WTC11 (cell line): ENCODE measurements around the gene AMD1. TPM values are rescaled to one million over a fixed set of nuclear protein-coding genes. Genes with fewer than 3 reads are reported as not detected.

Experiments used
- ATAC-seq: fragments of 200-7000 bp; cut with Tn5 transposase; 2 replicates; pipeline ENCODE4 v1.10.0; 2021; ENCODE audit warnings: mild to moderate bottlenecking, moderate library complexity
- CTCF ChIA-PET: fragments of 300-600 bp; sonication (Branson Sonifier 250); formaldehyde crosslinking; loops from one replicate; lab custom pipeline; 2021; ENCODE audit warnings: antibody characterized with exemption; lab: Charles Lee
- POLR2A ChIA-PET: fragments of 350-600 bp; sonication (Branson Sonifier 250); formaldehyde crosslinking; loops from one replicate; lab custom pipeline; 2021; ENCODE audit warnings: antibody characterized with exemption; lab: Charles Lee
- DNase-seq: peaks from one replicate; pipeline ENCODE4 v3.0.0; 2021; ENCODE audit warnings: low spot score
- H3K27ac Mint-ChIP-seq: 2 replicates; pipeline ENCODE4 v1.8.0; 2021; ENCODE audit warnings: mixed read lengths
- H3K27me3 Mint-ChIP-seq: 2 replicates; pipeline ENCODE4 v1.8.0; 2021; ENCODE audit warnings: low read depth, mild to moderate bottlenecking, moderate library complexity, mixed read lengths
- H3K36me3 Mint-ChIP-seq: 2 replicates; pipeline ENCODE4 v1.8.0; 2021; ENCODE audit warnings: mixed read lengths
- H3K4me1 Mint-ChIP-seq: 2 replicates; pipeline ENCODE4 v1.8.0; 2022; ENCODE audit warnings: mixed read lengths
- H3K4me3 Mint-ChIP-seq: 2 replicates; pipeline ENCODE4 v1.8.0; 2021; ENCODE audit warnings: mild to moderate bottlenecking, moderate library complexity, mixed read lengths
- H3K9me3 Mint-ChIP-seq: 2 replicates; pipeline ENCODE4 v1.8.0; 2021; ENCODE audit warnings: mixed read lengths
- ESRRA ChIP-seq: sonication (generic); formaldehyde crosslinking; IDR thresholded peaks from 2 replicates; pipeline ENCODE4 v1.8.1; 2022; ENCODE audit warnings: mild to moderate bottlenecking, missing genetic modification reagents, borderline replicate concordance
- FOXP1 ChIP-seq: sonication (generic); formaldehyde crosslinking; IDR thresholded peaks from 2 replicates; pipeline ENCODE4 v1.8.0; 2022; ENCODE audit warnings: missing genetic modification reagents, mild to moderate bottlenecking, moderate library complexity, borderline replicate concordance
- GTF2I ChIP-seq: fragments of 250-450 bp; sonication (Bioruptor Pico); conservative IDR thresholded peaks from 2 replicates; pipeline ENCODE4 v1.4.0; 2021; ENCODE audit warnings: mild to moderate bottlenecking
- JAZF1 ChIP-seq: fragments of 250-450 bp; sonication (Bioruptor Pico); IDR thresholded peaks from 2 replicates; pipeline ENCODE4 v1.9.0; 2021; ENCODE audit warnings: moderate library complexity, mild to moderate bottlenecking, inconsistent platforms
- NR1H2 ChIP-seq: sonication (generic); formaldehyde crosslinking; IDR thresholded peaks from 2 replicates; pipeline ENCODE4 v1.9.0; 2021; ENCODE audit warnings: mild to moderate bottlenecking, moderate library complexity, missing genetic modification reagents
- NR3C1 ChIP-seq: sonication (generic); formaldehyde crosslinking; conservative IDR thresholded peaks from 2 replicates; pipeline ENCODE4 v1.8.1; 2023; ENCODE audit warnings: low read depth, mild to moderate bottlenecking, missing genetic modification reagents
- RELA ChIP-seq: sonication (generic); formaldehyde crosslinking; IDR thresholded peaks from 2 replicates; pipeline ENCODE4 v1.8.1; 2022; ENCODE audit warnings: missing genetic modification reagents, mild to moderate bottlenecking, borderline replicate concordance
- SMAD4 ChIP-seq: sonication (generic); formaldehyde crosslinking; IDR thresholded peaks from 2 replicates; pipeline ENCODE4 v1.8.0; 2022; ENCODE audit warnings: mild to moderate bottlenecking, missing genetic modification reagents
- ZBTB21 ChIP-seq: sonication (generic); formaldehyde crosslinking; IDR thresholded peaks from 2 replicates; pipeline ENCODE4 v1.8.1; 2023; ENCODE audit warnings: mild to moderate bottlenecking, missing genetic modification reagents, borderline replicate concordance
- ZNF232 ChIP-seq: sonication (generic); formaldehyde crosslinking; IDR thresholded peaks from 2 replicates; pipeline ENCODE4 v1.8.0; 2022; ENCODE audit warnings: mild to moderate bottlenecking, missing genetic modification reagents
- total RNA-seq: library from RNA; stranded (reverse); gene quantifications from 3 replicates; pipeline ENCODE4 v1.2.3, GENCODE V29; 2021
- TF ChIP-seq, protein P1 (sequence below): sonication (generic); formaldehyde crosslinking; IDR thresholded peaks from 2 replicates; pipeline ENCODE4 v1.8.1; 2023; ENCODE audit warnings: mild to moderate bottlenecking, missing genetic modification reagents
- TF ChIP-seq, protein P2 (sequence below): sonication (generic); formaldehyde crosslinking; IDR thresholded peaks from 2 replicates; pipeline ENCODE4 v1.8.0; 2023; ENCODE audit warnings: missing genetic modification reagents
- TF ChIP-seq, protein P3 (sequence below): fragments of 250-450 bp; sonication (Bioruptor Pico); IDR thresholded peaks from 2 replicates; pipeline ENCODE4 v1.8.0; 2021; ENCODE audit warnings: mild to moderate bottlenecking
- TF ChIP-seq, protein P4 (sequence below): sonication (generic); formaldehyde crosslinking; IDR thresholded peaks from 2 replicates; pipeline ENCODE4 v1.8.1; 2022; ENCODE audit warnings: missing genetic modification reagents, borderline replicate concordance
- TF ChIP-seq, protein P5 (sequence below): sonication (generic); formaldehyde crosslinking; IDR thresholded peaks from 2 replicates; pipeline ENCODE4 v1.8.0; 2022; ENCODE audit warnings: missing genetic modification reagents
- TF ChIP-seq, protein P6 (sequence below): sonication (generic); formaldehyde crosslinking; conservative IDR thresholded peaks from 2 replicates; pipeline ENCODE4 v1.8.1; 2022; ENCODE audit warnings: mild to moderate bottlenecking, missing genetic modification reagents
- TF ChIP-seq, protein P7 (sequence below): fragments of 250-450 bp; sonication (Bioruptor Pico); IDR thresholded peaks from 2 replicates; pipeline ENCODE4 v1.9.0; 2021; ENCODE audit warnings: mild to moderate bottlenecking

AMD1 gene
- total RNA-seq, 1 experiment from 2014 or later: 122 TPM

DNA sequence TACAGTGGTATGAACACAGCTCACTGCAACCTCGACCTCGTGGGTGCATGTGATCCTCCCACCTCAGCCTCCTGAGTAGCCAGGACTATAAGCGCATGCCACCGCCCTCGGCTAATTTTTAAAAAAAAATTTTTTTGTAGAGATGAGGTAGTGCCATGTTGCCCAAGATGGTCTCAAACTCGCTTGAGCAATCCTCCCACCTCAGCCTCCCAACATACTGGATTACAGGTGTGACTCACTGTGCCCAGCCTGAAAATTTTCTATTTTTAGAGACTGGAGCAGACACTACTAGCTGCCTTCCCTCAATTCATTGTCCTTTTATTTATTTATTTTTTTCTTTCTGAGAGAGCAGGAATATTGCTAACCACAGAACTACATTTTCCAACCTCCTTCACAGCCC is 63.6 kb downstream of the AMD1 start:
- H3K27ac Mint-ChIP-seq: no peak overlapping the region
- POLR2A ChIA-PET: no interaction called here
- H3K27me3 Mint-ChIP-seq: no peaks in the 10 kb centered on the region
- H3K36me3 Mint-ChIP-seq: no peaks in the 10 kb centered on the region
- no peaks in the 10 kb centered on the region for H3K9me3 Mint-ChIP-seq
- no peak for ATAC-seq
- no peak for DNase-seq
- H3K4me3 Mint-ChIP-seq: no peak overlapping the region
- TF ChIP-seq NR1H2 (CRISPR knock-in tag) (no peak), FOXP1 (no peak), RELA (CRISPR knock-in tag) (no peak), ZNF232 (CRISPR knock-in tag) (no peak), ESRRA (no peak), GTF2I (CRISPR knock-in tag) (no peak), ZBTB21 (CRISPR knock-in tag) (no peak), NR3C1 (CRISPR knock-in tag) (no peak), SMAD4 (no peak), JAZF1 (no peak)
- TF ChIP-seq, protein P1, sequence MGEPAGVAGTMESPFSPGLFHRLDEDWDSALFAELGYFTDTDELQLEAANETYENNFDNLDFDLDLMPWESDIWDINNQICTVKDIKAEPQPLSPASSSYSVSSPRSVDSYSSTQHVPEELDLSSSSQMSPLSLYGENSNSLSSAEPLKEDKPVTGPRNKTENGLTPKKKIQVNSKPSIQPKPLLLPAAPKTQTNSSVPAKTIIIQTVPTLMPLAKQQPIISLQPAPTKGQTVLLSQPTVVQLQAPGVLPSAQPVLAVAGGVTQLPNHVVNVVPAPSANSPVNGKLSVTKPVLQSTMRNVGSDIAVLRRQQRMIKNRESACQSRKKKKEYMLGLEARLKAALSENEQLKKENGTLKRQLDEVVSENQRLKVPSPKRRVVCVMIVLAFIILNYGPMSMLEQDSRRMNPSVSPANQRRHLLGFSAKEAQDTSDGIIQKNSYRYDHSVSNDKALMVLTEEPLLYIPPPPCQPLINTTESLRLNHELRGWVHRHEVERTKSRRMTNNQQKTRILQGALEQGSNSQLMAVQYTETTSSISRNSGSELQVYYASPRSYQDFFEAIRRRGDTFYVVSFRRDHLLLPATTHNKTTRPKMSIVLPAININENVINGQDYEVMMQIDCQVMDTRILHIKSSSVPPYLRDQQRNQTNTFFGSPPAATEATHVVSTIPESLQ (CRISPR knock-in tag): no peak
- TF ChIP-seq, protein P2, sequence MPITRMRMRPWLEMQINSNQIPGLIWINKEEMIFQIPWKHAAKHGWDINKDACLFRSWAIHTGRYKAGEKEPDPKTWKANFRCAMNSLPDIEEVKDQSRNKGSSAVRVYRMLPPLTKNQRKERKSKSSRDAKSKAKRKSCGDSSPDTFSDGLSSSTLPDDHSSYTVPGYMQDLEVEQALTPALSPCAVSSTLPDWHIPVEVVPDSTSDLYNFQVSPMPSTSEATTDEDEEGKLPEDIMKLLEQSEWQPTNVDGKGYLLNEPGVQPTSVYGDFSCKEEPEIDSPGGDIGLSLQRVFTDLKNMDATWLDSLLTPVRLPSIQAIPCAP (CRISPR knock-in tag): no peak
- TF ChIP-seq, protein P3, sequence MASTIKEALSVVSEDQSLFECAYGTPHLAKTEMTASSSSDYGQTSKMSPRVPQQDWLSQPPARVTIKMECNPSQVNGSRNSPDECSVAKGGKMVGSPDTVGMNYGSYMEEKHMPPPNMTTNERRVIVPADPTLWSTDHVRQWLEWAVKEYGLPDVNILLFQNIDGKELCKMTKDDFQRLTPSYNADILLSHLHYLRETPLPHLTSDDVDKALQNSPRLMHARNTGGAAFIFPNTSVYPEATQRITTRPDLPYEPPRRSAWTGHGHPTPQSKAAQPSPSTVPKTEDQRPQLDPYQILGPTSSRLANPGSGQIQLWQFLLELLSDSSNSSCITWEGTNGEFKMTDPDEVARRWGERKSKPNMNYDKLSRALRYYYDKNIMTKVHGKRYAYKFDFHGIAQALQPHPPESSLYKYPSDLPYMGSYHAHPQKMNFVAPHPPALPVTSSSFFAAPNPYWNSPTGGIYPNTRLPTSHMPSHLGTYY (CRISPR knock-in tag): no peak
- TF ChIP-seq, protein P4, sequence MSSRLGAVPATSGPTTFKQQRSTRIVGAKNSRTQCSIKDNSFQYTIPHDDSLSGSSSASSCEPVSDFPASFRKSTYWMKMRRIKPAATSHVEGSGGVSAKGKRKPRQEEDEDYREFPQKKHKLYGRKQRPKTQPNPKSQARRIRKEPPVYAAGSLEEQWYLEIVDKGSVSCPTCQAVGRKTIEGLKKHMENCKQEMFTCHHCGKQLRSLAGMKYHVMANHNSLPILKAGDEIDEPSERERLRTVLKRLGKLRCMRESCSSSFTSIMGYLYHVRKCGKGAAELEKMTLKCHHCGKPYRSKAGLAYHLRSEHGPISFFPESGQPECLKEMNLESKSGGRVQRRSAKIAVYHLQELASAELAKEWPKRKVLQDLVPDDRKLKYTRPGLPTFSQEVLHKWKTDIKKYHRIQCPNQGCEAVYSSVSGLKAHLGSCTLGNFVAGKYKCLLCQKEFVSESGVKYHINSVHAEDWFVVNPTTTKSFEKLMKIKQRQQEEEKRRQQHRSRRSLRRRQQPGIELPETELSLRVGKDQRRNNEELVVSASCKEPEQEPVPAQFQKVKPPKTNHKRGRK (CRISPR knock-in tag): no peak
- TF ChIP-seq, protein P5, sequence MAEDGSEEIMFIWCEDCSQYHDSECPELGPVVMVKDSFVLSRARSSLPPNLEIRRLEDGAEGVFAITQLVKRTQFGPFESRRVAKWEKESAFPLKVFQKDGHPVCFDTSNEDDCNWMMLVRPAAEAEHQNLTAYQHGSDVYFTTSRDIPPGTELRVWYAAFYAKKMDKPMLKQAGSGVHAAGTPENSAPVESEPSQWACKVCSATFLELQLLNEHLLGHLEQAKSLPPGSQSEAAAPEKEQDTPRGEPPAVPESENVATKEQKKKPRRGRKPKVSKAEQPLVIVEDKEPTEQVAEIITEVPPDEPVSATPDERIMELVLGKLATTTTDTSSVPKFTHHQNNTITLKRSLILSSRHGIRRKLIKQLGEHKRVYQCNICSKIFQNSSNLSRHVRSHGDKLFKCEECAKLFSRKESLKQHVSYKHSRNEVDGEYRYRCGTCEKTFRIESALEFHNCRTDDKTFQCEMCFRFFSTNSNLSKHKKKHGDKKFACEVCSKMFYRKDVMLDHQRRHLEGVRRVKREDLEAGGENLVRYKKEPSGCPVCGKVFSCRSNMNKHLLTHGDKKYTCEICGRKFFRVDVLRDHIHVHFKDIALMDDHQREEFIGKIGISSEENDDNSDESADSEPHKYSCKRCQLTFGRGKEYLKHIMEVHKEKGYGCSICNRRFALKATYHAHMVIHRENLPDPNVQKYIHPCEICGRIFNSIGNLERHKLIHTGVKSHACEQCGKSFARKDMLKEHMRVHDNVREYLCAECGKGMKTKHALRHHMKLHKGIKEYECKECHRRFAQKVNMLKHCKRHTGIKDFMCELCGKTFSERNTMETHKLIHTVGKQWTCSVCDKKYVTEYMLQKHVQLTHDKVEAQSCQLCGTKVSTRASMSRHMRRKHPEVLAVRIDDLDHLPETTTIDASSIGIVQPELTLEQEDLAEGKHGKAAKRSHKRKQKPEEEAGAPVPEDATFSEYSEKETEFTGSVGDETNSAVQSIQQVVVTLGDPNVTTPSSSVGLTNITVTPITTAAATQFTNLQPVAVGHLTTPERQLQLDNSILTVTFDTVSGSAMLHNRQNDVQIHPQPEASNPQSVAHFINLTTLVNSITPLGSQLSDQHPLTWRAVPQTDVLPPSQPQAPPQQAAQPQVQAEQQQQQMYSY (CRISPR knock-in tag): no peak
- TF ChIP-seq, protein P6, sequence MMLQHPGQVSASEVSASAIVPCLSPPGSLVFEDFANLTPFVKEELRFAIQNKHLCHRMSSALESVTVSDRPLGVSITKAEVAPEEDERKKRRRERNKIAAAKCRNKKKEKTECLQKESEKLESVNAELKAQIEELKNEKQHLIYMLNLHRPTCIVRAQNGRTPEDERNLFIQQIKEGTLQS (CRISPR knock-in tag): no peak
- TF ChIP-seq, protein P7, sequence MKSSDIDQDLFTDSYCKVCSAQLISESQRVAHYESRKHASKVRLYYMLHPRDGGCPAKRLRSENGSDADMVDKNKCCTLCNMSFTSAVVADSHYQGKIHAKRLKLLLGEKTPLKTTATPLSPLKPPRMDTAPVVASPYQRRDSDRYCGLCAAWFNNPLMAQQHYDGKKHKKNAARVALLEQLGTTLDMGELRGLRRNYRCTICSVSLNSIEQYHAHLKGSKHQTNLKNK (CRISPR knock-in tag): no peak
- TF ChIP-seq, all 79 proteins: peak for 0
- CTCF ChIA-PET: no interaction called here
- no peaks in the 10 kb centered on the region for H3K4me1 Mint-ChIP-seq
